ENCODE measurements around the gene FLAD1. TPM values are rescaled to one million over a fixed set of nuclear protein-coding genes. Genes with fewer than 3 reads are reported as not detected.

Gene FLAD1
- total RNA-seq, 1 donor from 2014 or later: 51.5 TPM

- Histone ChIP-seq H3K79me2 (ENCODE audit: insufficient read depth, low read length) (no peaks in the 10 kb centered on the region), H3K4me2 (ENCODE audit: low read length) (no peak within 1 kb of the TSS), H3K27ac (ENCODE audit: low read depth, low read length) (no peak within 1 kb of the TSS), H3K27me3 (ENCODE audit: insufficient read depth, low read length) (peaks cover 5% of the 10 kb centered on the region), H3K4me3 (ENCODE audit: insufficient read depth, low read depth, low read length) (no peak within 1 kb of the TSS), H3K4me1 (ENCODE audit: insufficient read depth, low read length) (peaks cover 1% of the 10 kb centered on the region), H3K9me3 (ENCODE audit: insufficient read depth, low read depth, low read length) (no peaks in the 10 kb centered on the region), H3K9ac (ENCODE audit: low read length) (no peak within 1 kb of the TSS), H2AFZ (ENCODE audit: low read depth, low read length) (no peak within 1 kb of the TSS), H4K20me1 (ENCODE audit: insufficient read depth, low read length) (no peaks in the 10 kb centered on the region), H3K36me3 (ENCODE audit: insufficient read depth, low read length) (no peaks in the 10 kb centered on the region)
- FAIRE-seq (no peak), DNase-seq (ENCODE audit: low read depth) (no peak)
- peaks cover 8% of the 10 kb centered on the region for H3K36me3 Mint-ChIP-seq (ENCODE audit: low read depth, unreplicated experiment)
- peaks cover 9% of the 10 kb centered on the region for H3K4me1 Mint-ChIP-seq (ENCODE audit: low read depth, unreplicated experiment)
- H3K9me3 Mint-ChIP-seq (ENCODE audit: unreplicated experiment): peaks cover 2% of the 10 kb centered on the region
- no peak within 1 kb of the TSS for H3K4me3 Mint-ChIP-seq (ENCODE audit: unreplicated experiment)
- TF ChIP-seq EZH2 (IDR thresholded peaks at IDR 0.05; ENCODE audit: insufficient read depth, low read length) (no peak), CTCF (IDR thresholded peaks at IDR 0.05; ENCODE audit: insufficient read depth, low read depth, low read length) (no peak)
- peaks cover 31% of the 10 kb centered on the region for H3K27me3 Mint-ChIP-seq (ENCODE audit: low read depth, unreplicated experiment)
- no peak within 1 kb of the TSS for H3K27ac Mint-ChIP-seq (ENCODE audit: unreplicated experiment)
Observed at GRCh38 chr1:155033524-155033923, 50.4 kb downstream of the FLAD1 start, which contains the start of the genes DCST1 and DCST2. Gene DCST1 (plus strand): TSS chr1:155033824. CDS start chr1:155034037, 213 bp downstream. Gene DCST2 (minus strand): TSS chr1:155033781. CDS start chr1:155033701, 80 bp downstream.

DNA sequence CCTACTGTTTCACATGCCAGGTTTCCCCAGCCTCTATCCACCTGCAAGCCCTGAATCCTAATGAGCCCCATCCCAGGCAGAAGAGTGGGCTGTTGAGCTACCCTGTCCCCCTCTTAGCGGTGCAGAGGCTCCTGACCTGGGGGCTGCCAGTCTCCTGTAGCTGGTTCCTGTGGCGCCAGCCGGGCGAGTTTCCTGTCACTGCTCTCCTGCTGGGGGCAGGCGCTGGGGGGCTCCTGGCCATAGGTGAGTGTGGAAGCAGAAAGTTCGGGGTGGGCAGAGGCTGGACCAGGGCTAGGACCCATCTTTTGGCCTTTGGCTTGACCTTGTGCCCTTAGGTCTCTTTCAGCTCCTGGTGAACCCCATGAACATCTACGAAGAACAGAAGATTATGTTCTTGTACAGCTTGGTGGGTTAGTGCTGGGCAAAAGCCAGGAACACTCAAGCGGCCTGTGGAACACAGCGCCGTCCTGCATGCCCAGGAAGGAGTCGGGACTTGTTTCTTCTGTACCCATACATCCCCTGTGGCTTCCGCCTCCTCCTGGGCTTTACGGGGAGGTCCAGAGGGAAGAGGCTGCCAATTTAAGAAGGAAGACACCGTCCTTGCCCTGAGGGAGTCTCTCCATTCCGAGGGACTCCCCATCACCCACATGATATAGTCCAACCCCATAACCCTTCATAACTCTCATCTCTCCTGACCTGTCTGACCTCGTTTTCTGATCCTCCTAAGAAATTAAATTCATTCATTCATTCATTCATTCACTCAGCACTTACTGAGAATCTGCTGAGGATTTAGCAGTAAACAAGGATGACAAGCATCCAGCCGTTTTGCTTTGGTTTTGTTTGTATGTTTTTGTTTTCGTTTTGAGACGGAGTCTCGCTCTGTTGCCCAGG lies 51.4 kb downstream of the FLAD1 start:
- no peak for FAIRE-seq

More for the DNA sequence above, 51.4 kb downstream of the FLAD1 start:
- no peaks in the 10 kb centered on the region for H3K79me2 ChIP-seq (ENCODE audit: insufficient read depth, low read length)
- H3K27me3 ChIP-seq (ENCODE audit: insufficient read depth, low read length): peaks cover 9% of the 10 kb centered on the region
- Mint-ChIP-seq H3K4me3 (ENCODE audit: unreplicated experiment) (no peak overlapping the region), H3K27ac (ENCODE audit: unreplicated experiment) (no peak overlapping the region), H3K36me3 (ENCODE audit: low read depth, unreplicated experiment) (peaks cover 8% of the 10 kb centered on the region), H3K9me3 (ENCODE audit: unreplicated experiment) (peaks cover 2% of the 10 kb centered on the region), H3K27me3 (ENCODE audit: low read depth, unreplicated experiment) (peaks cover 25% of the 10 kb centered on the region), H3K4me1 (ENCODE audit: low read depth, unreplicated experiment) (peaks cover 13% of the 10 kb centered on the region)
- no peaks in the 10 kb centered on the region for H3K9me3 ChIP-seq (ENCODE audit: insufficient read depth, low read depth, low read length)
- no peak overlapping the region for H2AFZ ChIP-seq (ENCODE audit: low read depth, low read length)
- H3K9ac ChIP-seq (ENCODE audit: low read length): no peak overlapping the region
- no peaks in the 10 kb centered on the region for H3K36me3 ChIP-seq (ENCODE audit: insufficient read depth, low read length)
- H3K4me3 ChIP-seq (ENCODE audit: insufficient read depth, low read depth, low read length): no peak overlapping the region
- H4K20me1 ChIP-seq (ENCODE audit: insufficient read depth, low read length): no peaks in the 10 kb centered on the region
- DNase-seq (ENCODE audit: low read depth): no peak
- TF ChIP-seq EZH2 (IDR thresholded peaks at IDR 0.05; ENCODE audit: insufficient read depth, low read length): no peak
- no peak for TF ChIP-seq CTCF (IDR thresholded peaks at IDR 0.05; ENCODE audit: insufficient read depth, low read depth, low read length)
- no peak overlapping the region for H3K4me2 ChIP-seq (ENCODE audit: low read length)
- peaks cover 4% of the 10 kb centered on the region for H3K4me1 ChIP-seq (ENCODE audit: insufficient read depth, low read length)
- no peak overlapping the region for H3K27ac ChIP-seq (ENCODE audit: low read depth, low read length)
